OCI-LY3 (cell line): ENCODE data around the gene ACSF2.

Experiments used
- H2AFZ ChIP-seq: fragments of 200-600, 300-600 bp; shearing (Covaris generic); 2 replicates; pipeline ENCODE4 v1.6.0; 2014; ENCODE audit warnings: antibody characterized with exemption, low read depth, low read length
- H3K27ac ChIP-seq: fragments of 200-600, 300-600 bp; sonication (generic); 2 replicates; pipeline ENCODE4 v1.5.1; 2014; ENCODE audit warnings: mild to moderate bottlenecking, low read length, moderate library complexity, mixed read lengths
- H3K27me3 ChIP-seq: fragments of 200-600, 300-600 bp; sonication (generic); 2 replicates; pipeline ENCODE4 v1.6.1; 2014; ENCODE audit warnings: low read depth, low read length, mixed read lengths
- H3K36me3 ChIP-seq: fragments of 200-600, 300-600 bp; sonication (generic); replicated peaks from 2 replicates; pipeline ENCODE3; 2014; ENCODE audit warnings: low read depth, low read length, mixed read lengths
- H3K4me1 ChIP-seq: fragments of 300-600, 200-600 bp; sonication (generic); 2 replicates; pipeline ENCODE4 v1.6.1; 2014; ENCODE audit warnings: low read length, mixed read lengths
- H3K4me2 ChIP-seq: fragments of 200-600, 300-600 bp; sonication (generic); 2 replicates; pipeline ENCODE4 v1.6.1; 2014; ENCODE audit warnings: low read length, mixed read lengths
- H3K4me3 ChIP-seq: fragments of 300-600, 200-600 bp; sonication (generic); 2 replicates; pipeline ENCODE4 v1.5.1; 2014; ENCODE audit warnings: antibody characterized with exemption, mild to moderate bottlenecking, low read length, moderate library complexity
- H3K79me2 ChIP-seq: fragments of 300-600, 200-600 bp; shearing (Covaris generic); 2 replicates; pipeline ENCODE4 v1.6.1; 2014; ENCODE audit warnings: mild to moderate bottlenecking, low read length, mixed read lengths
- H3K9ac ChIP-seq: fragments of 300-600, 200-600 bp; shearing (Covaris generic); 2 replicates; pipeline ENCODE4 v1.6.0; 2014; ENCODE audit warnings: mild to moderate bottlenecking, low read length, moderate library complexity
- H3K9me3 ChIP-seq: fragments of 200-600, 300-600 bp; shearing (Covaris generic); 2 replicates; pipeline ENCODE4 v1.6.1; 2014; ENCODE audit warnings: low read length, mixed read lengths; ENCODE audit not compliant: insufficient read depth
- H4K20me1 ChIP-seq: fragments of 200-600, 300-600 bp; sonication (generic); 2 replicates; pipeline ENCODE4 v1.6.1; 2016; ENCODE audit warnings: low read length, mixed read lengths; ENCODE audit not compliant: insufficient read depth
- EZH2phosphoT487 ChIP-seq: fragments of 200-600 bp; shearing (Covaris generic); IDR thresholded peaks from 2 replicates; pipeline ENCODE4 v1.6.1; 2018; ENCODE audit warnings: antibody characterized with exemption, mixed run types, low read depth
- TF ChIP-seq, protein P1 (sequence below): fragments of 200-600, 300-600 bp; sonication (generic); IDR thresholded peaks from 2 replicates; pipeline ENCODE4 v1.5.1; 2014; ENCODE audit warnings: antibody characterized with exemption, low read length, low read depth

ACSF2 gene

DNA sequence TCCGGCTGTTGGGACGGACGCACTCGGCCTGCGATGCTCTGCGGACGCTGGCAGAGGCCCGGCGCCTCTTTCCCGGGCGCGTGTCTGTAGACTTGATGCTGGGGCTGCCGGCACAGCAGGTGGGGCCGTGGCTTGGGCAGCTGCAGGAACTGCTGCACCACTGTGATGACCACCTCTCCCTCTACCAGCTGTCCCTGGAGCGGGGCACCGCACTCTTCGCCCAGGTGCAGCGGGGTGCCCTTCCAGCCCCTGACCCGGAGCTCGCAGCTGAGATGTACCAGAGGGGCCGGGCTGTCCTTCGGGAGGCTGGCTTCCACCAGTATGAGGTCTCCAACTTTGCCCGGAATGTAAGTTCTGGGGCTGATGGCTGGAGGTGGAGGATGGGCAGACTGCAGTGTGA, 56.1 kb downstream of the ACSF2 start:
- no peaks in the 10 kb centered on the region for H3K9me3 ChIP-seq
- H3K79me2 ChIP-seq, result peaks cover 12% of the 10 kb centered on the region
- H3K4me2 ChIP-seq, result no peak overlapping the region
- no peaks in the 10 kb centered on the region for H3K27me3 ChIP-seq
- H3K4me3 ChIP-seq, result no peak overlapping the region
- no peak overlapping the region for H3K9ac ChIP-seq
- H4K20me1 ChIP-seq, result no peaks in the 10 kb centered on the region
- H3K27ac ChIP-seq, result no peak overlapping the region
- H2AFZ ChIP-seq, result no peak overlapping the region
- H3K36me3 ChIP-seq, result peaks cover 13% of the 10 kb centered on the region
- peaks cover 20% of the 10 kb centered on the region; the same call in 1 of the 2 replicates for H3K4me1 ChIP-seq
- TF ChIP-seq, protein P1, sequence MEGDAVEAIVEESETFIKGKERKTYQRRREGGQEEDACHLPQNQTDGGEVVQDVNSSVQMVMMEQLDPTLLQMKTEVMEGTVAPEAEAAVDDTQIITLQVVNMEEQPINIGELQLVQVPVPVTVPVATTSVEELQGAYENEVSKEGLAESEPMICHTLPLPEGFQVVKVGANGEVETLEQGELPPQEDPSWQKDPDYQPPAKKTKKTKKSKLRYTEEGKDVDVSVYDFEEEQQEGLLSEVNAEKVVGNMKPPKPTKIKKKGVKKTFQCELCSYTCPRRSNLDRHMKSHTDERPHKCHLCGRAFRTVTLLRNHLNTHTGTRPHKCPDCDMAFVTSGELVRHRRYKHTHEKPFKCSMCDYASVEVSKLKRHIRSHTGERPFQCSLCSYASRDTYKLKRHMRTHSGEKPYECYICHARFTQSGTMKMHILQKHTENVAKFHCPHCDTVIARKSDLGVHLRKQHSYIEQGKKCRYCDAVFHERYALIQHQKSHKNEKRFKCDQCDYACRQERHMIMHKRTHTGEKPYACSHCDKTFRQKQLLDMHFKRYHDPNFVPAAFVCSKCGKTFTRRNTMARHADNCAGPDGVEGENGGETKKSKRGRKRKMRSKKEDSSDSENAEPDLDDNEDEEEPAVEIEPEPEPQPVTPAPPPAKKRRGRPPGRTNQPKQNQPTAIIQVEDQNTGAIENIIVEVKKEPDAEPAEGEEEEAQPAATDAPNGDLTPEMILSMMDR, result no peak
- TF ChIP-seq EZH2phosphoT487, result no peak

DNA sequence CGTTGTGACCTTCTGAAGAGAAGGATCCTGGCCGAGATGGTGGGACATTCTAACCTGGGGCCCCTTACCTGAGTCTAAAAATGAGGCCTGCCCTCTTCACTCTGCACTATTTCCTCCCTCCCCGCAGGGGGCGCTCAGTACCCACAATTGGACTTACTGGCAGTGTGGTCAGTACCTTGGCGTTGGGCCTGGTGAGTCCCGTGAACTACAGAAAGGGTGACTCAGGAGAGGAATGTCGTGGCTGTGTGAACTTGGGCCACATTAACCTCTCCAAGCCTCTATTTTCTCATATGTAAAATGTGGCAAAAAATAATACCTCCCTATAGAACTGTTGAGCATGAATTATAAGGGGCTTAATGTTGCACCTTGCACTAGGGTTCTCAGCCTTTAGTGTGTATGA, 56.5 kb downstream of the ACSF2 start:
- H3K9me3 ChIP-seq, result no peaks in the 10 kb centered on the region
- no peaks in the 10 kb centered on the region for H3K27me3 ChIP-seq
- no peak overlapping the region for H3K4me2 ChIP-seq
- H3K79me2 ChIP-seq, result peaks cover 12% of the 10 kb centered on the region
- peaks cover 19% of the 10 kb centered on the region; the same call in 1 of the 2 replicates for H3K4me1 ChIP-seq
- H2AFZ ChIP-seq, result no peak overlapping the region
- H3K9ac ChIP-seq, result no peak overlapping the region
- no peak overlapping the region for H3K27ac ChIP-seq
- no peaks in the 10 kb centered on the region for H4K20me1 ChIP-seq
- TF ChIP-seq EZH2phosphoT487, result no peak
- TF ChIP-seq, protein P1, result peak; percentile 96
- H3K36me3 ChIP-seq, result peaks cover 13% of the 10 kb centered on the region
- H3K4me3 ChIP-seq, result no peak overlapping the region

DNA sequence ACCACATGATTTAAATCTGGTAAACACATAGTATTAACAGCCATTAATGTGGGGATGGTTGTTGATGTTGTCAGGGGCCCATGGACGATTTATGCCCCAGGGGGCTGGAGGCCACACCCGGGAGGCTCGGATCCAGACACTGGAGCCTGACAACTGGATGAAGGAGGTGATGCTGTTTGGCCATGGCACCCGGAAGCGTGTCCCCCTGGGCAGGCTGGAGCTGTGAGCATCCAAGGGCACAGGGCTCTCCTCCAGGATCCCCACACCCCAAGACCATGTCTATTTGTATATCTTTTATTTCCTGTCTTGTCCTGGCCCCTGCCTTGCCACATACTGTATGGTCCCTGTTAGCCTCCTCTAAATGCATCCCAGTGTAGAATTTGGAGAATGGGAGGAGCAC, 57.2 kb downstream of the ACSF2 start:
- Histone ChIP-seq H3K36me3 (peaks cover 13% of the 10 kb centered on the region), H3K9me3 (no peaks in the 10 kb centered on the region), H3K27me3 (no peaks in the 10 kb centered on the region)

DNA sequence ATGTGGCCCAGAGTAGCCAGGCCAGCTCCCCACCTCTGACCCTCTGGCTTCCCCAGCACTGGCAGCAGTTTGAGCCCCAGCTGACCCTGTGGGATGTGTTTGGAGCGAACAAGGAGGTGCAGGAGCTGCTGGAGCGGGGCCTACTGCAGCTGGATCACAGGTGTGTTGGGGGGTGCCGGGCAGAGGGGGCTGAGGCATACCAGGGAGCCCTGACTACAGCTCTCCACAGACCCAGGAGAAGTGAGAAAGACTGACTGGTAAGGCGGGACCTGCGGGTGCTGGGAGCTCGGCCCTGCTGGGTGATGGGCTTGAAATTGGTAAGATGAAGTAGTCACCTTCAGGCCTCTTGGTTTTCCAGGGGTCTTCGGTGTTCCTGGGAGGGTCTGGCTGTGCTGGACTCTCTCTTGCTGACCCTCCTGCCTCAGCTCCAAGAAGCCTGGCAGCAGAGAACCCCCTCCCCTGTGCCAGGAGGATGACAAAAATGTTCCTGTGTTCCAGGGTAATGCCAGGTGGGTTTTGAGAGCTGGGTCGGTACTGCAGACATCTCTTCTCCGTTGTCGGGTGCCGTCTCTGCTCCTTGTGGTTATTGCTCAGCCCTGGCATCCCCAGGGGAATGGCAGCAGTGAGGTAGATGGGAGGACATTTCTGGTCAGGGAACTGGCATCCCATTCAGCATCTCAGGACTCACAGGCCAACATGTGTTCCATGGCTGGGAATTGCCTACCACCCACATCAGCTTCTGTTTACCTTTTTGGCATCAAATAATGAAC, 58.6 kb downstream of the ACSF2 start:
- Histone ChIP-seq H3K27me3 (no peaks in the 10 kb centered on the region), H4K20me1 (no peaks in the 10 kb centered on the region), H2AFZ (no peak overlapping the region), H3K4me3 (no peak overlapping the region), H3K36me3 (peaks cover 13% of the 10 kb centered on the region), H3K4me2 (no peak overlapping the region), H3K4me1 (peaks cover 8% of the 10 kb centered on the region; the same call in 1 of the 2 replicates), H3K9me3 (no peaks in the 10 kb centered on the region), H3K9ac (no peak overlapping the region), H3K79me2 (peaks cover 11% of the 10 kb centered on the region), H3K27ac (no peak overlapping the region)
- TF ChIP-seq, protein P1, result no peak
- no peak for TF ChIP-seq EZH2phosphoT487

More for the DNA sequence above, 57.2 kb downstream of the ACSF2 start:
- H3K4me1 ChIP-seq, result peaks cover 12% of the 10 kb centered on the region; the same call in 1 of the 2 replicates
- peaks cover 12% of the 10 kb centered on the region for H3K79me2 ChIP-seq
- no peak for TF ChIP-seq EZH2phosphoT487
- H4K20me1 ChIP-seq, result no peaks in the 10 kb centered on the region
- no peak overlapping the region for H3K4me3 ChIP-seq
- no peak overlapping the region for H3K27ac ChIP-seq
- no peak overlapping the region for H2AFZ ChIP-seq
- H3K9ac ChIP-seq, result no peak overlapping the region
- H3K4me2 ChIP-seq, result no peak overlapping the region
